NCI-H82 treated with DMSO at 0.1 percent for 48 hours (cell line): ENCODE results near the gene PIGQ.

ENCODE experiments used
- DNase-seq: peaks from one replicate; lab custom pipeline; 2025; ENCODE audit not compliant: unreplicated experiment; lab: John Stamatoyannopoulos, UW

PIGQ gene

GRCh38 chr16:627454-628239 is 57.9 kb downstream of the PIGQ start:
- no peak for DNase-seq

- DNase-seq: no peak
Observed at GRCh38 chr16:628321-629061, 58.7 kb downstream of the PIGQ start.

GRCh38 chr16:629185-629832 is 59.5 kb downstream of the PIGQ start:
- peak; percentile 31 for DNase-seq

GRCh38 chr16:629833-630248 is 60.1 kb downstream of the PIGQ start:
- DNase-seq: no peak

- no peak for DNase-seq
Observed at GRCh38 chr16:630249-630814, 60.6 kb downstream of the PIGQ start.

- no peak for DNase-seq
Observed at GRCh38 chr16:630815-631405, 61.1 kb downstream of the PIGQ start, which contains the start of gene WFIKKN1. Gene WFIKKN1, plus strand, starts transcription at chr16:630985. Its CDS starts 269 bp downstream, at chr16:631254.

- DNase-seq: no peak
Observed at GRCh38 chr16:631808-632358, 62.1 kb downstream of the PIGQ start.

GRCh38 chr16:632486-633335 is 62.9 kb downstream of the PIGQ start:
- DNase-seq: no peak

GRCh38 chr16:633336-634050 is 63.7 kb downstream of the PIGQ start:
- DNase-seq: no peak
